ENCODE results near the gene SCLT1.

Gene SCLT1

GRCh38 chr4:128979934-128980333 is 113.4 kb downstream of the SCLT1 start:
- peak; percentile 57 for DNase-seq (ENCODE audit: low read depth)
- no peak overlapping the region for H3K4me3 ChIP-seq (ENCODE audit: low read depth, low read length)

- no peak for DNase-seq (ENCODE audit: low read depth)
- no peak overlapping the region for H3K4me3 ChIP-seq (ENCODE audit: low read depth, low read length)
Observed at GRCh38 chr4:128978985-128979384, 114.4 kb downstream of the SCLT1 start.

- no peak overlapping the region for H3K4me3 ChIP-seq (ENCODE audit: low read depth, low read length)
- DNase-seq (ENCODE audit: low read depth): no peak
Observed at GRCh38 chr4:128974136-128974581, 119.2 kb downstream of the SCLT1 start.

GRCh38 chr4:128973384-128973783 is 120.0 kb downstream of the SCLT1 start:
- H3K4me3 ChIP-seq (ENCODE audit: low read depth, low read length): no peak overlapping the region
- DNase-seq (ENCODE audit: low read depth): no peak

GRCh38 chr4:128961405-128961804 is 131.9 kb downstream of the SCLT1 start:
- H3K4me3 ChIP-seq (ENCODE audit: low read depth, low read length): no peak overlapping the region
- no peak for DNase-seq (ENCODE audit: low read depth)

- H3K4me3 ChIP-seq (ENCODE audit: low read depth, low read length): no peak overlapping the region
- DNase-seq (ENCODE audit: low read depth): no peak
Observed at GRCh38 chr4:128958194-128958593, 135.1 kb downstream of the SCLT1 start.

GRCh38 chr4:128957459-128957858 is 135.9 kb downstream of the SCLT1 start:
- H3K4me3 ChIP-seq (ENCODE audit: low read depth, low read length): no peak overlapping the region
- no peak for DNase-seq (ENCODE audit: low read depth)

- DNase-seq (ENCODE audit: low read depth): no peak
- H3K4me3 ChIP-seq (ENCODE audit: low read depth, low read length): no peak overlapping the region
Observed at GRCh38 chr4:128955751-128956150, 137.6 kb downstream of the SCLT1 start.

GRCh38 chr4:128954941-128955340 is 138.4 kb downstream of the SCLT1 start:
- H3K4me3 ChIP-seq (ENCODE audit: low read depth, low read length): no peak overlapping the region
- DNase-seq (ENCODE audit: low read depth): no peak

- no peak for DNase-seq (ENCODE audit: low read depth)
- H3K4me3 ChIP-seq (ENCODE audit: low read depth, low read length): no peak overlapping the region
Observed at GRCh38 chr4:128951316-128951715, 142.0 kb downstream of the SCLT1 start.

- H3K4me3 ChIP-seq (ENCODE audit: low read depth, low read length): no peak overlapping the region
- DNase-seq (ENCODE audit: low read depth): no peak
Observed at GRCh38 chr4:128950796-128951195, 142.5 kb downstream of the SCLT1 start.

GRCh38 chr4:128946916-128947315 is 146.4 kb downstream of the SCLT1 start:
- DNase-seq (ENCODE audit: low read depth): no peak
- H3K4me3 ChIP-seq (ENCODE audit: low read depth, low read length): no peak overlapping the region

GRCh38 chr4:128942607-128943006 is 150.7 kb downstream of the SCLT1 start:
- DNase-seq (ENCODE audit: low read depth): no peak
- H3K4me3 ChIP-seq (ENCODE audit: low read depth, low read length): no peak overlapping the region

GRCh38 chr4:128940971-128941370 is 152.4 kb downstream of the SCLT1 start:
- DNase-seq (ENCODE audit: low read depth): no peak
- no peak overlapping the region for H3K4me3 ChIP-seq (ENCODE audit: low read depth, low read length)

GRCh38 chr4:128930051-128930450 is 163.3 kb downstream of the SCLT1 start:
- DNase-seq (ENCODE audit: low read depth): no peak
- H3K4me3 ChIP-seq (ENCODE audit: low read depth, low read length): no peak overlapping the region

- peak; percentile 3 for DNase-seq (ENCODE audit: low read depth)
Observed at GRCh38 chr4:128924951-128925350, 168.4 kb downstream of the SCLT1 start.

GRCh38 chr4:128921954-128922353 is 171.4 kb downstream of the SCLT1 start:
- DNase-seq (ENCODE audit: low read depth): no peak
- H3K4me3 ChIP-seq (ENCODE audit: low read depth, low read length): no peak overlapping the region

More at GRCh38 chr4:128924951-128925350, 168.4 kb downstream of the SCLT1 start:
- H3K4me3 ChIP-seq (ENCODE audit: low read depth, low read length): no peak overlapping the region

GRCh38 chr4:128917781-128918180 is 175.6 kb downstream of the SCLT1 start:
- H3K4me3 ChIP-seq (ENCODE audit: low read depth, low read length): no peak overlapping the region
- DNase-seq (ENCODE audit: low read depth): no peak

- H3K4me3 ChIP-seq (ENCODE audit: low read depth, low read length): no peak overlapping the region
- DNase-seq (ENCODE audit: low read depth): no peak
Observed at GRCh38 chr4:128916832-128917231, 176.5 kb downstream of the SCLT1 start.

GRCh38 chr4:128915544-128915943 is 177.8 kb downstream of the SCLT1 start:
- no peak overlapping the region for H3K4me3 ChIP-seq (ENCODE audit: low read depth, low read length)
- DNase-seq (ENCODE audit: low read depth): no peak

GRCh38 chr4:128913228-128913627 is 180.1 kb downstream of the SCLT1 start:
- no peak overlapping the region for H3K4me3 ChIP-seq (ENCODE audit: low read depth, low read length)
- DNase-seq (ENCODE audit: low read depth): no peak

GRCh38 chr4:128908735-128909134 is 184.6 kb downstream of the SCLT1 start:
- DNase-seq (ENCODE audit: low read depth): no peak
- H3K4me3 ChIP-seq (ENCODE audit: low read depth, low read length): no peak overlapping the region

Measured in skeletal muscle cell (primary cell).